HTR-8/SVneo (cell line): ENCODE results near the gene AGAP6.
"Not testable (repeated sequence)": the region's sequence is repeated elsewhere in the genome, so short reads cannot be mapped to it uniquely, and the experiment has no call there.

Experiments
- DNase-seq: peaks from one replicate; pipeline ENCODE4 v3.0.0; 2011; ENCODE audit warnings: low spot score, mixed read lengths; ENCODE audit not compliant: insufficient read length
- FAIRE-seq: peaks from 2 replicates; lab custom pipeline; 2011; peaks lifted over from hg19 to GRCh38; lab: Jason Lieb, UNC

Gene AGAP6

DNA sequence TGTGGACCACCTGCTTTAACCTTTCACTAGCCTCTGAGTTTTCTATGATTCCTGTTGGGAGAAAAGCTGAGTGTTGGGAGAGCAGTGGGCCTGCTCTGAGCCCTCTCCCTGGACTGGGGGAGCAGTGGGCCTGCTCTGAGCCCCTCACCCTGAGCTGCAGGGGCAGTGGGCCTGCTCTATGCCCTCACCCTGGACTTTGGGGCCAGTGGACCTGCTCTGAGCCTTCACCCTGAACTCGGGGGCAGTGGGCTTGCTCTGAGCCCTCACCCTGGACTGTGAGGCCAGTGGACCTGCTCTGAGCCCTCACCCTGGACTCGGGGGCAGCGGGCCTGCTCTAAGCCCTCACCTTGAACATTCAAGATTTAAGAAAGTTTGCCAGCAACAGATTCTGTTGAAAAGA, 33.4 kb downstream of the AGAP6 start:
- no peak for FAIRE-seq
- DNase-seq = no peak

- DNase-seq, FAIRE-seq: not testable (repeated sequence)
Measured at GRCh38 chr10:50024716-50025383, 36.6 kb downstream of the AGAP6 start.

GRCh38 chr10:50025627-50026026, 37.4 kb downstream of the AGAP6 start:
- DNase-seq (no peak), FAIRE-seq (no peak)

DNA sequence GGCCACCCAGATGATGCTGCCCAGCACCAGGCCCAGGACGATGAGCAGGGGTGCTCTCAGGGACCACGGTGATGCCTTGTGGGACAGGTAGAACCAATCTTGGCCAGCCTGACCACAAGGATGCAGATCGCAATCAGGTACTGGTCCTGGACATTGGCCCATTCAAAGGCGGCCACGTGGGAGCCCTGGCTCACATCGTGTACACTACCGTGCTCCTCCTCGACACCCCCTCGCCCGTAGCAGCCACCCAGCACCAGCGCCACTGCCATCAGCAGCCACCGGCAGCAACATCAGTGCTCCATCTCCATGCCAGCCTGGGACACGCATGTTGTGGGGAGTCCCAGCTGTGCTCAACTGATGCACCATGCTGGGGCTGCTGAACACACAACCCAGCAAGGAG, 39.0 kb downstream of the AGAP6 start:
- DNase-seq (no peak), FAIRE-seq (no peak)

GRCh38 chr10:50033481-50033880, 45.3 kb downstream of the AGAP6 start:
- DNase-seq (no peak), FAIRE-seq (no peak)

DNA sequence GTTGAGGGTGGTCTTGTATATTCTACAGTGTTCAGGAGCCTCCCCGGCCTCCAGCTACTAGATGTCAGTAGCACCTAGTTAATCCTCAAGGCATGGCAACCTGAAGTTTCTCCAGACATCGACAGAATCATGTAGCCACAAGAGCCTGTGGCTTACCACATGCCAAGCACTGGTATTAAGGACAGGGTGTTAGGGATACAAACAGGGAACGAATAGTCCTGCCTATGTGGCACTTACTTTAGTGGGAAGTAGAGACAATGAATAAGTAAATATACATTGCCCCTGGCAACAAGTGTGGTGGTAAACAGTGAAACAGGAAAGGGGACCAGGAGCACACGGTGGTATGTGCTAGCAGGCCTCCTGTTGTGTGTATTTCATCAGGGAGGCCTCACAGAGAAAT, 47.1 kb downstream of the AGAP6 start:
- not testable (repeated sequence) for FAIRE-seq, DNase-seq

- no peak for FAIRE-seq
- DNase-seq = no peak
Measured at GRCh38 chr10:50044941-50045664, 56.9 kb downstream of the AGAP6 start.

DNA sequence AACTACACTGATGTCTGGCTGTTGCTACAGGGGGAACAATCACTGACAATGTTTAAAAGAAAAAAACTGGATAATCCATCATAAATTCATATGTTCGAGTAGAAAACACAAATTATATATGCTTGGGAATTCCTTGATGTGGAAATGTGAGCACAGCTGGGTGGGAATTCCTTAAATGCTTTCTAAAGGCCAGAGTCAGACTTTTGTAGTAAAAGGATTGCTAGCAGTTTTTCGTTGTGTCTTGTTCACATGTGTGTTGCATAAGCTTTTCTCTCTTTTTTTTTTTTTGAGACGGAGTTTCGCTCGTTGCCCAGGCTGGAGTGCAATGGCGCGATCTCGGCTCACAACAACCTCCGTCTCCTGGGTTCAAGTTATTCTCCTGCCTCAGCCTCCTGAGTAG, 58.3 kb downstream of the AGAP6 start:
- DNase-seq, FAIRE-seq: not testable (repeated sequence)

- DNase-seq, FAIRE-seq: not testable (repeated sequence)
Measured at GRCh38 chr10:50047594-50047993, 59.4 kb downstream of the AGAP6 start.

GRCh38 chr10:50051995-50052660, 63.9 kb downstream of the AGAP6 start:
- not testable (repeated sequence) for FAIRE-seq, DNase-seq

- DNase-seq, FAIRE-seq: not testable (repeated sequence)
Measured at GRCh38 chr10:50052778-50053376, 64.7 kb downstream of the AGAP6 start.

GRCh38 chr10:50055494-50056292, 67.5 kb downstream of the AGAP6 start:
- FAIRE-seq, DNase-seq: not testable (repeated sequence)

GRCh38 chr10:50056654-50057053, 68.4 kb downstream of the AGAP6 start:
- DNase-seq, FAIRE-seq: not testable (repeated sequence)

- not testable (repeated sequence) for DNase-seq, FAIRE-seq
Measured at GRCh38 chr10:50058727-50059126, 70.5 kb downstream of the AGAP6 start.

DNA sequence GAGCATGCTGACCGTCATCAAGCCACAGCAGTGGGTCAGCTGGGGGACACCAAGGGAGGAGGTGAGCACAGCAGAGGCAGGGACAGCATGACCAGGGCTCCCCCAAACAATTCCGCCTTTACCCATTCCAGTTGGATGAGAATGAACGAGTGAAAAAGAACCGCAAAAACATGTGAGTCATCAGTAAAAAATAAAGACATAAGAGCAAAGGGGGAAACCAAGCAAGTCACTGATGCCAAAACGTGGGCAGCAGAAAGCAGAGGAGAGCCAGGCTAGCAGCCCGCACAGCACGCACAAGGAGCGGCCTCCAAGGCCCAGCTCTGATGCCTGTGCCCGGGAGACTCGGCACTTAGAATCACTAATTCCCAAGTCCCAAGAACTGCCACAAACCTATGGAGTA, 71.7 kb downstream of the AGAP6 start:
- DNase-seq, FAIRE-seq: not testable (repeated sequence)
